ENCODE measurements around the gene OR52W1. TPM values are rescaled to one million over a fixed set of nuclear protein-coding genes. Genes with fewer than 3 reads are reported as not detected.

OR52W1 gene
- total RNA-seq, 1 donor = not detected

GRCh38 chr11:6229911-6230310, 30.9 kb downstream of the OR52W1 start:
- Histone ChIP-seq H3K4me2 (ENCODE audit: insufficient read depth, low read length) (no peak overlapping the region), H3K27me3 (ENCODE audit: insufficient read depth, low read length) (no peaks in the 10 kb centered on the region), H3K4me3 (ENCODE audit: insufficient read depth, low read length) (no peak overlapping the region), H4K20me1 (ENCODE audit: insufficient read depth, low read length) (peaks cover 3% of the 10 kb centered on the region), H3K9me3 (ENCODE audit: low read depth, low read length) (no peaks in the 10 kb centered on the region), H3K27ac (ENCODE audit: low read depth, low read length) (no peak overlapping the region), H3K4me1 (ENCODE audit: insufficient read depth, low read length) (peaks cover 6% of the 10 kb centered on the region), H3K79me2 (ENCODE audit: insufficient read depth, low read length) (peaks cover 92% of the 10 kb centered on the region), H3K36me3 (ENCODE audit: insufficient read depth, low read length) (no peaks in the 10 kb centered on the region), H2AFZ (ENCODE audit: low read length) (no peak overlapping the region)
- DNase-seq (ENCODE audit: insufficient read length, low spot score, missing footprints) = no peak
- no peak for TF ChIP-seq CTCF (IDR thresholded peaks at IDR 0.05; ENCODE audit: extremely low read depth, low read depth, low read length)

- peak overlapping the region; percentile 96 for H3K4me2 ChIP-seq (ENCODE audit: insufficient read depth, low read length)
These were observed 33.9 kb downstream of the OR52W1 start for GRCh38 chr11:6232899-6233298.

GRCh38 chr11:6233984-6234386, 35.0 kb downstream of the OR52W1 start:
- peak overlapping the region; percentile 98 for H3K4me3 ChIP-seq (ENCODE audit: insufficient read depth, low read length)
- peak overlapping the region; percentile 98 for H2AFZ ChIP-seq (ENCODE audit: low read length)
- TF ChIP-seq CTCF (IDR thresholded peaks at IDR 0.05; ENCODE audit: extremely low read depth, low read depth, low read length) = no peak
- H3K4me1 ChIP-seq (ENCODE audit: insufficient read depth, low read length) = peaks cover 11% of the 10 kb centered on the region
- DNase-seq (ENCODE audit: insufficient read length, low spot score, missing footprints) = peak; percentile 82
- H4K20me1 ChIP-seq (ENCODE audit: insufficient read depth, low read length) = peaks cover 2% of the 10 kb centered on the region
- no peaks in the 10 kb centered on the region for H3K36me3 ChIP-seq (ENCODE audit: insufficient read depth, low read length)
- peak overlapping the region; percentile 96 for H3K4me2 ChIP-seq (ENCODE audit: insufficient read depth, low read length)
- H3K27ac ChIP-seq (ENCODE audit: low read depth, low read length) = peak overlapping the region; percentile 93
- H3K9me3 ChIP-seq (ENCODE audit: low read depth, low read length) = no peaks in the 10 kb centered on the region
- H3K27me3 ChIP-seq (ENCODE audit: insufficient read depth, low read length) = no peaks in the 10 kb centered on the region
- peaks cover 54% of the 10 kb centered on the region for H3K79me2 ChIP-seq (ENCODE audit: insufficient read depth, low read length)

More at GRCh38 chr11:6232899-6233298, 33.9 kb downstream of the OR52W1 start:
- Histone ChIP-seq H3K79me2 (ENCODE audit: insufficient read depth, low read length) (peaks cover 62% of the 10 kb centered on the region), H2AFZ (ENCODE audit: low read length) (no peak overlapping the region), H3K36me3 (ENCODE audit: insufficient read depth, low read length) (no peaks in the 10 kb centered on the region), H4K20me1 (ENCODE audit: insufficient read depth, low read length) (peaks cover 2% of the 10 kb centered on the region), H3K9me3 (ENCODE audit: low read depth, low read length) (no peaks in the 10 kb centered on the region), H3K4me3 (ENCODE audit: insufficient read depth, low read length) (no peak overlapping the region), H3K27ac (ENCODE audit: low read depth, low read length) (no peak overlapping the region), H3K27me3 (ENCODE audit: insufficient read depth, low read length) (no peaks in the 10 kb centered on the region), H3K4me1 (ENCODE audit: insufficient read depth, low read length) (peaks cover 11% of the 10 kb centered on the region)
- no peak for TF ChIP-seq CTCF (IDR thresholded peaks at IDR 0.05; ENCODE audit: extremely low read depth, low read depth, low read length)
- no peak for DNase-seq (ENCODE audit: insufficient read length, low spot score, missing footprints)

- no peaks in the 10 kb centered on the region for H3K36me3 ChIP-seq (ENCODE audit: insufficient read depth, low read length)
- peaks cover 49% of the 10 kb centered on the region for H3K79me2 ChIP-seq (ENCODE audit: insufficient read depth, low read length)
- H2AFZ ChIP-seq (ENCODE audit: low read length) = peak within 1 kb of the TSS; percentile 100
- H3K9me3 ChIP-seq (ENCODE audit: low read depth, low read length) = no peaks in the 10 kb centered on the region
- H3K4me2 ChIP-seq (ENCODE audit: insufficient read depth, low read length) = peak within 1 kb of the TSS; percentile 97
- H4K20me1 ChIP-seq (ENCODE audit: insufficient read depth, low read length) = no peaks in the 10 kb centered on the region
- H3K4me3 ChIP-seq (ENCODE audit: insufficient read depth, low read length) = peak within 1 kb of the TSS; percentile 98
- TF ChIP-seq CTCF (IDR thresholded peaks at IDR 0.05; ENCODE audit: extremely low read depth, low read depth, low read length) = no peak
- H3K27ac ChIP-seq (ENCODE audit: low read depth, low read length) = peak within 1 kb of the TSS; percentile 93
- no peaks in the 10 kb centered on the region for H3K27me3 ChIP-seq (ENCODE audit: insufficient read depth, low read length)
- peaks cover 11% of the 10 kb centered on the region for H3K4me1 ChIP-seq (ENCODE audit: insufficient read depth, low read length)
- DNase-seq (ENCODE audit: insufficient read length, low spot score, missing footprints) = peak; percentile 99
These were observed 35.5 kb downstream of the OR52W1 start, which contains the start of gene FHIP1B for GRCh38 chr11:6234387-6235107. TSS of gene FHIP1B (minus strand) at chr11:6234636. CDS start at chr11:6224516, 10,120 bp downstream.
